GM23338 (cell line): ENCODE measurements around the gene SLC4A2.

Source experiments
- CREB1 ChIP-seq: fragments of 250-450 bp; sonication (Bioruptor Pico); IDR thresholded peaks from 2 replicates; pipeline ENCODE4 v1.5.0; 2020; ENCODE audit warnings: low read depth, mild to moderate bottlenecking, moderate library complexity
- CTCF ChIP-seq, 2 experiments: fragments of 200-600 bp in 1 of 2; sonication (generic) in 1 of 2; conservative IDR thresholded peaks; 2 replicates each; pipeline versions ENCODE4 v1.5.1 to v1.6.1; 2016 to 2017; ENCODE audit warnings: antibody characterized with exemption in 2 of 2, low read depth in 2 of 2, mild to moderate bottlenecking in 2 of 2, moderate library complexity in 1 of 2
- EZH2 ChIP-seq: fragments of 200-600 bp; sonication (generic); IDR thresholded peaks from one replicate; pipeline ENCODE4 v1.8.0; 2017; ENCODE audit warnings: antibody characterized with exemption, mild to moderate bottlenecking, low read depth; ENCODE audit not compliant: unreplicated experiment
- EZH2phosphoT487 ChIP-seq: fragments of 200-600 bp; sonication (generic); IDR thresholded peaks from one replicate; pipeline ENCODE4 v1.8.1; 2018; ENCODE audit warnings: antibody characterized with exemption; ENCODE audit not compliant: unreplicated experiment
- JUNB ChIP-seq: IDR thresholded peaks from one replicate; pipeline ENCODE4 v1.6.1; 2016; ENCODE audit warnings: antibody characterized with exemption; ENCODE audit not compliant: unreplicated experiment
- POLR2AphosphoS5 ChIP-seq: IDR thresholded peaks from 2 replicates; pipeline ENCODE4 v1.6.1; 2016; ENCODE audit warnings: antibody characterized with exemption, low read depth
- REST ChIP-seq: IDR thresholded peaks from one replicate; pipeline ENCODE4 v1.6.1; 2018; ENCODE audit warnings: antibody characterized with exemption; ENCODE audit not compliant: unreplicated experiment
- STAT1 ChIP-seq: IDR thresholded peaks from one replicate; pipeline ENCODE4 v1.6.1; 2016; ENCODE audit warnings: antibody characterized with exemption; ENCODE audit not compliant: unreplicated experiment
- ZNF331 ChIP-seq: fragments of 250-450 bp; sonication (Bioruptor Pico); IDR thresholded peaks from 2 replicates; pipeline ENCODE4 v1.5.0; 2020; ENCODE audit warnings: low read depth, mild to moderate bottlenecking, moderate library complexity
- TF ChIP-seq, protein P1 (sequence below): IDR thresholded peaks from 2 replicates; pipeline ENCODE4 v1.6.1; 2016; ENCODE audit warnings: antibody characterized with exemption

GRCh38 chr7:151102991-151103390, 43.6 kb downstream of the SLC4A2 start:
- TF ChIP-seq, protein P1, sequence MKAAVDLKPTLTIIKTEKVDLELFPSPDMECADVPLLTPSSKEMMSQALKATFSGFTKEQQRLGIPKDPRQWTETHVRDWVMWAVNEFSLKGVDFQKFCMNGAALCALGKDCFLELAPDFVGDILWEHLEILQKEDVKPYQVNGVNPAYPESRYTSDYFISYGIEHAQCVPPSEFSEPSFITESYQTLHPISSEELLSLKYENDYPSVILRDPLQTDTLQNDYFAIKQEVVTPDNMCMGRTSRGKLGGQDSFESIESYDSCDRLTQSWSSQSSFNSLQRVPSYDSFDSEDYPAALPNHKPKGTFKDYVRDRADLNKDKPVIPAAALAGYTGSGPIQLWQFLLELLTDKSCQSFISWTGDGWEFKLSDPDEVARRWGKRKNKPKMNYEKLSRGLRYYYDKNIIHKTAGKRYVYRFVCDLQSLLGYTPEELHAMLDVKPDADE, result no peak
- TF ChIP-seq CTCF (conservative IDR thresholded peaks at IDR 0.05; ENCODE audit: low read depth in 2 of 2) (no peak), POLR2AphosphoS5 (no peak), EZH2phosphoT487 (no peak), CREB1 (CRISPR knock-in tag) (no peak), EZH2 (no peak), REST (no peak), JUNB (no peak), STAT1 (no peak), ZNF331 (CRISPR knock-in tag) (no peak)
